A549 treated with AZD9567 at 1 μM for 4 hours (cell line): ENCODE data around the gene SERPINA7. TPM values are rescaled to one million over a fixed set of nuclear protein-coding genes. Genes with fewer than 3 reads are reported as not detected.

Experiments
- total RNA-seq: library from RNA; stranded (reverse); fragments of 200-300 nt; extraction: Qiagen RNA extraction; gene quantifications from 5 replicates; pipeline ENCODE4 v1.2.3, GENCODE V29; 2022; ENCODE audit not compliant: insufficient read depth

Gene SERPINA7, protein sequence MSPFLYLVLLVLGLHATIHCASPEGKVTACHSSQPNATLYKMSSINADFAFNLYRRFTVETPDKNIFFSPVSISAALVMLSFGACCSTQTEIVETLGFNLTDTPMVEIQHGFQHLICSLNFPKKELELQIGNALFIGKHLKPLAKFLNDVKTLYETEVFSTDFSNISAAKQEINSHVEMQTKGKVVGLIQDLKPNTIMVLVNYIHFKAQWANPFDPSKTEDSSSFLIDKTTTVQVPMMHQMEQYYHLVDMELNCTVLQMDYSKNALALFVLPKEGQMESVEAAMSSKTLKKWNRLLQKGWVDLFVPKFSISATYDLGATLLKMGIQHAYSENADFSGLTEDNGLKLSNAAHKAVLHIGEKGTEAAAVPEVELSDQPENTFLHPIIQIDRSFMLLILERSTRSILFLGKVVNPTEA
- not detected in 5 replicates for total RNA-seq

DNA sequence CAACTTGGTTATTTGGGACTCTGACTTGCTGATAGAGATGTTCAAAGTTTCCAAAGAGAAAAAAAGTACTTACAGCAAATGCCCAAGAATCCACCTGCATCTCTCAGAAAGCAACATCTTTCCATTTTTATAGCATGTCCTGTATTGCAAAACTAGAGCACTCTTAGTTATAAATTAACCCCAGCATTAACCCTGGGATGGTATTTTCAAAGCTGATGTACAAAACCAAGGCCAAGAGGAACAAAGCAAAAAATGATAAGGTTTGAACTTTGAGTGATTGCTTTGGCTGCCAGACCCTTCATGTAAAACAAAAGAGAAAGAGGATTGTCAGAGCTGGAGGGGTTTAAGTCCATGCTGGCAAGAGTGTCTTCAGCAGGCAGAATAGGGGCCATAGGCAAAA lies at the start of gene SERPINA7:
TSS of gene SERPINA7 (minus strand) at position 103 of the 400 bp plus-strand sequence. CDS start 1,669 bp downstream, outside the sequence.

Other genes with a start within 250 kb of the SERPINA7 start
- not detected in 5 replicates for gene NRK, start 216.2 kb downstream of the SERPINA7 start, total RNA-seq
- not detected in 5 replicates for gene PWWP3B, start 129.6 kb upstream of the SERPINA7 start, total RNA-seq